Vagina (tissue), 2 donors: ENCODE data around the gene KRTAP12-3. TPM values are rescaled to one million over a fixed set of nuclear protein-coding genes. Genes with fewer than 3 reads are reported as not detected.
A peak's percentile ranks its signal among the peaks of the same experiment; 100 is the strongest.
"Not testable (repeated sequence)": the region's sequence is repeated elsewhere in the genome, so short reads cannot be mapped to it uniquely, and the experiment has no call there.

Source experiments
- DNase-seq, 2 donors: peaks; one replicate each; pipeline ENCODE4 v3.0.0-alpha.2; 2017; ENCODE audit errors: extremely low spot score in 2 of 2
- H3K27ac ChIP-seq: fragments of 200-600 bp; sonication (generic); one replicate; pipeline ENCODE4 v1.5.1; 2019
- H3K27me3 ChIP-seq: fragments of 200-600 bp; sonication (generic); one replicate; pipeline ENCODE4 v1.5.1; 2019
- H3K36me3 ChIP-seq, 2 donors: fragments of 200-600 bp; sonication (generic); one replicate each; pipeline ENCODE4 v1.5.1; 2017 to 2019
- H3K4me1 ChIP-seq: fragments of 200-600 bp; sonication (generic); one replicate; pipeline ENCODE4 v1.5.1; 2019
- H3K4me3 ChIP-seq, 2 donors: fragments of 200-600 bp; sonication (generic); 1 replicate in 1 of 2; 2 replicates in 1 of 2; pipeline ENCODE4 v1.5.1; 2016 to 2019
- H3K9me3 ChIP-seq: fragments of 200-600 bp; sonication (generic); one replicate; pipeline ENCODE4 v1.5.1; 2019
- POLR2A ChIP-seq, 2 donors: fragments of 450-650 bp; IDR thresholded peaks; one replicate each; pipeline ENCODE4 v1.6.1; 2017; ENCODE audit warnings: antibody characterized with exemption in 2 of 2, mild to moderate bottlenecking in 2 of 2, moderate library complexity in 2 of 2
- POLR2AphosphoS5 ChIP-seq, 2 donors: sonication (generic); formaldehyde crosslinking; IDR thresholded peaks; one replicate each; pipeline ENCODE4 v1.9.0; 2017; ENCODE audit warnings: antibody characterized with exemption in 2 of 2, mild to moderate bottlenecking in 2 of 2, low read depth in 1 of 2; ENCODE audit not compliant: insufficient read depth in 1 of 2
- intact Hi-C: fragments of 100-400 bp; cut with DNase I; formaldehyde crosslinking; loops from one replicate; pipeline ENCODE4 v1.15.1; 2023
- total RNA-seq: library from RNA; depleted of rRNA; stranded (reverse); fragments of >200 nt; gene quantifications from one replicate; pipeline ENCODE4 v1.2.3, GENCODE V29; 2016
- TF ChIP-seq, protein P1 (sequence below), 3 experiments: fragments of 450-650 bp in 2 of 3; fragments of 200-600 bp in 1 of 3; sonication (generic) in 1 of 3; IDR thresholded peaks; one replicate each; pipeline ENCODE4 v1.5.1; 2017 to 2019; ENCODE audit warnings: antibody characterized with exemption in 3 of 3, mild to moderate bottlenecking in 2 of 3, moderate library complexity in 2 of 3

KRTAP12-3 gene
- total RNA-seq, 1 donor from 2014 or later = not detected

DNA sequence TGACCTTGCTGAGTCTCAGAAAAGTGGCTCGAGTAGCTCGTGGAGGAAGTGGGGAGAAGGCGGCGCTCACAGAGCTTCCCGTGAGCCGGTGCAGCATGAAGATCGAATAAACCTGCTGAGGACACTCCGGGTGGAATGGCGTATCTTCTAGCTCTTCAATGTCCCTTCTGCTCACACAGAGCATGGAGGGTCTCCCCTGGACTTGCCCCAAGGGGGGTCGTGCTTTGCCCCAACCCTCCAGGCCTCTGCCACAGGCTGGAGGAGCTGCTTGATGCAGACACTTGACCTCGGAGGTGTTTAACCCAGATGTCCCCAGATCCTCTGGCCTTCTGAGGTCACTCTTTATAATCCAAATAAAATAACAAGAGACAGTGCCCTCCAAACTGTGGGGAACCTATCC is 37.0 kb downstream of the KRTAP12-3 start:
- TF ChIP-seq, protein P1, sequence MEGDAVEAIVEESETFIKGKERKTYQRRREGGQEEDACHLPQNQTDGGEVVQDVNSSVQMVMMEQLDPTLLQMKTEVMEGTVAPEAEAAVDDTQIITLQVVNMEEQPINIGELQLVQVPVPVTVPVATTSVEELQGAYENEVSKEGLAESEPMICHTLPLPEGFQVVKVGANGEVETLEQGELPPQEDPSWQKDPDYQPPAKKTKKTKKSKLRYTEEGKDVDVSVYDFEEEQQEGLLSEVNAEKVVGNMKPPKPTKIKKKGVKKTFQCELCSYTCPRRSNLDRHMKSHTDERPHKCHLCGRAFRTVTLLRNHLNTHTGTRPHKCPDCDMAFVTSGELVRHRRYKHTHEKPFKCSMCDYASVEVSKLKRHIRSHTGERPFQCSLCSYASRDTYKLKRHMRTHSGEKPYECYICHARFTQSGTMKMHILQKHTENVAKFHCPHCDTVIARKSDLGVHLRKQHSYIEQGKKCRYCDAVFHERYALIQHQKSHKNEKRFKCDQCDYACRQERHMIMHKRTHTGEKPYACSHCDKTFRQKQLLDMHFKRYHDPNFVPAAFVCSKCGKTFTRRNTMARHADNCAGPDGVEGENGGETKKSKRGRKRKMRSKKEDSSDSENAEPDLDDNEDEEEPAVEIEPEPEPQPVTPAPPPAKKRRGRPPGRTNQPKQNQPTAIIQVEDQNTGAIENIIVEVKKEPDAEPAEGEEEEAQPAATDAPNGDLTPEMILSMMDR (IDR thresholded peaks at IDR 0.05) = no peak
- no peak for TF ChIP-seq POLR2AphosphoS5 (IDR thresholded peaks at IDR 0.05; ENCODE audit: insufficient read depth in 1 of 2, low read depth in 1 of 2)
- TF ChIP-seq POLR2A (IDR thresholded peaks at IDR 0.05) = no peak
- intact Hi-C loops = no loop called here
- Histone ChIP-seq H3K4me3 (no peak overlapping the region), H3K36me3 (no peaks in the 10 kb centered on the region), H3K9me3 (no peaks in the 10 kb centered on the region), H3K27me3 (no peaks in the 10 kb centered on the region), H3K4me1 (no peaks in the 10 kb centered on the region), H3K27ac (no peak overlapping the region)
- DNase-seq = peak; percentile 64 to 81

DNA sequence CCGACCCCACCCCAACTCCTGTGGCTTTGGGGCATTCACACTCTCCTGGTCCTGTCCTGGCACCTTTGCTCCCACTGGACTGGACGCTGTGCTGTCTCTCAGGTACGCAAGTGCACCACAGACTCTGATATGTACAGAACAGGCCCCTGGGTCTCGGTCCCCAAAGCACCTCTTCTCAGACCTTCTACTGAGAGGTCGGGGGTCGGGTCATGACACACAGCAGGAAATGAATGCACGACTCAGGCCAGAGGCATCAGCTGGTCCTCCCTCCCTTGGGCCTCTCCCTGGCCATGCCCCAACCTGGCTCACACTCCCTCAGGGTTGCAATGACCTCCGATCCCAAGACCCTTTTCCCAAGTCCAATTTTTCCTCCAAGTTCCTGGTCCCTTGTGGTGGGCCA is 37.5 kb downstream of the KRTAP12-3 start:
- peak; percentile 54 to 81 for DNase-seq
- TF ChIP-seq, protein P1 (IDR thresholded peaks at IDR 0.05) = no peak
- TF ChIP-seq POLR2AphosphoS5 (IDR thresholded peaks at IDR 0.05; ENCODE audit: insufficient read depth in 1 of 2, low read depth in 1 of 2) = no peak
- TF ChIP-seq POLR2A (IDR thresholded peaks at IDR 0.05) = no peak

GRCh38 chr21:44695641-44696040 is 37.9 kb downstream of the KRTAP12-3 start:
- peak in 1 of 2 donors; percentile 74 for DNase-seq
- H3K27me3 ChIP-seq = no peaks in the 10 kb centered on the region
- H3K4me1 ChIP-seq = no peaks in the 10 kb centered on the region
- no peaks in the 10 kb centered on the region for H3K36me3 ChIP-seq
- H3K4me3 ChIP-seq = no peak overlapping the region
- no peak for TF ChIP-seq POLR2AphosphoS5 (IDR thresholded peaks at IDR 0.05; ENCODE audit: insufficient read depth in 1 of 2, low read depth in 1 of 2)
- TF ChIP-seq, protein P1 (IDR thresholded peaks at IDR 0.05) = no peak
- TF ChIP-seq POLR2A (IDR thresholded peaks at IDR 0.05) = no peak
- no peak overlapping the region for H3K27ac ChIP-seq
- H3K9me3 ChIP-seq = no peaks in the 10 kb centered on the region
- intact Hi-C loops = no loop called here

More for the DNA sequence above, 37.5 kb downstream of the KRTAP12-3 start:
- Histone ChIP-seq H3K27ac (no peak overlapping the region), H3K4me1 (no peaks in the 10 kb centered on the region), H3K27me3 (no peaks in the 10 kb centered on the region), H3K9me3 (no peaks in the 10 kb centered on the region), H3K36me3 (no peaks in the 10 kb centered on the region), H3K4me3 (no peak overlapping the region)
- intact Hi-C loops = no loop called here

DNA sequence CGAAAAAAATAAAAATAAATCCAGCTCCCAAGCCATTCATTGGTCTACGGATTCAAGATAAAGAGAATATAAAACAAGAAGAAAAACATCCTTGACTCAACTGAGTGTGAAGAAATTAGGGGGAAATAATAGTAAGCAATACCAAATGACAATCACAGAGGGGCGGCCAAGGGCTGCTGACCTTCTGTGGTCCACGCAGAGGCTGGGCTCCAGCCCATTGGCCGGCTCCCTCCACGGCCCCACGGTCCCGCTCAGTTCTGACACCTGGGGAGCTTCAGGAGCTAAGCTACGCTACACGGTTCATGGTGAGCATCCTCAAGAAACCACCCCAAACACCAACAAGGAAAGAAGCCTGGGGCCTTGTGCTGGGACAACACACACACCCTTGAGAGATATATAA is 38.8 kb downstream of the KRTAP12-3 start:
- peak; percentile 34 to 44 for DNase-seq
- Histone ChIP-seq H3K27ac (no peak overlapping the region), H3K27me3 (peaks cover 3% of the 10 kb centered on the region), H3K9me3 (no peaks in the 10 kb centered on the region), H3K4me1 (no peaks in the 10 kb centered on the region), H3K4me3 (no peak overlapping the region), H3K36me3 (no peaks in the 10 kb centered on the region)
- TF ChIP-seq, protein P1 (IDR thresholded peaks at IDR 0.05) = no peak
- TF ChIP-seq POLR2A (IDR thresholded peaks at IDR 0.05) = no peak
- no peak for TF ChIP-seq POLR2AphosphoS5 (IDR thresholded peaks at IDR 0.05; ENCODE audit: insufficient read depth in 1 of 2, low read depth in 1 of 2)
- intact Hi-C loops = no loop called here

DNA sequence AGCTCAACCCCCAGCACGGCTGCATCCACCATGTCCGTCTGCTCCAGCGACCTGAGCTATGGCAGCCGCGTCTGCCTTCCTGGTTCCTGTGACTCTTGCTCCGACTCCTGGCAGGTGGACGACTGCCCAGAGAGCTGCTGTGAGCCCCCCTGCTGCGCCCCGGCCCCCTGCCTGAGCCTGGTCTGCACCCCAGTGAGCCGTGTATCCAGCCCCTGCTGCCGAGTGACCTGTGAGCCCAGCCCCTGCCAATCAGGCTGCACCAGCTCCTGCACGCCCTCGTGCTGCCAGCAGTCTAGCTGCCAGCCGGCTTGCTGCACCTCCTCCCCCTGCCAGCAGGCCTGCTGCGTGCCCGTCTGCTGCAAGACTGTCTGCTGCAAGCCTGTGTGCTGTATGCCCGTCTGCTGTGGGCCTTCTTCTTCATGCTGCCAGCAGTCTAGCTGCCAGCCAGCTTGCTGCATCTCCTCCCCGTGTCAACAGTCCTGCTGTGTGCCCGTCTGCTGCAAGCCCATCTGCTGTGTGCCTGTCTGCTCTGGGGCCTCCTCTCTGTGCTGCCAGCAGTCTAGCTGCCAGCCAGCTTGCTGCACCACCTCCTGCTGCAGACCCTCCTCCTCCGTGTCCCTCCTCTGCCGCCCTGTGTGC is 39.6 kb downstream of the KRTAP12-3 start, which contains the start of gene KRTAP10-12:
Gene KRTAP10-12, plus strand, starts transcription at position 1 of the 639 bp plus-strand sequence. Its CDS starts 30 bp downstream, at position 31.
- H3K4me3 ChIP-seq, intact Hi-C loops, H3K27ac ChIP-seq, H3K9me3 ChIP-seq, H3K27me3 ChIP-seq, H3K36me3 ChIP-seq, H3K4me1 ChIP-seq: not testable (repeated sequence)
- peak; percentile 58 to 70 for DNase-seq
